OCI-LY7 (cell line): ENCODE results near the gene FHOD3. TPM values are rescaled to one million over a fixed set of nuclear protein-coding genes. Genes with fewer than 3 reads are reported as not detected.

Source experiments
- BruUV-seq: library from RNA; stranded (reverse); fragments of 400-500 nt; replicated peaks from 2 replicates; lab custom pipeline; 2021; lab: Mats Ljungman, UMichigan
- CTCF ChIA-PET: fragments of 300-600 bp; sonication (Branson Sonifier 250); formaldehyde crosslinking; loops from one replicate; lab custom pipeline; 2022; ENCODE audit warnings: antibody characterized with exemption; ENCODE audit not compliant: unreplicated experiment; lab: Charles Lee
- POLR2A ChIA-PET: fragments of 300-600 bp; sonication (Branson Sonifier 250); formaldehyde crosslinking; loops from one replicate; lab custom pipeline; 2022; ENCODE audit warnings: antibody characterized with exemption; lab: Charles Lee
- DNase-seq: peaks from one replicate; pipeline ENCODE4 v3.0.0-alpha.2; 2015; ENCODE audit warnings: low spot score
- H2AFZ ChIP-seq: fragments of 200-600 bp; sonication (generic), shearing (Covaris generic); 2 replicates; pipeline ENCODE4 v1.6.1; 2014; ENCODE audit warnings: mild to moderate bottlenecking, antibody characterized with exemption, low read length, moderate library complexity
- H3K27ac ChIP-seq: fragments of 200-600 bp; sonication (generic); 2 replicates; pipeline ENCODE4 v1.5.1; 2014; ENCODE audit warnings: mixed run types, low read depth, mild to moderate bottlenecking, moderate library complexity, low read length, inconsistent platforms; ENCODE audit not compliant: poor library complexity, severe bottlenecking
- H3K36me3 ChIP-seq: fragments of 200-600 bp; sonication (generic); 2 replicates; pipeline ENCODE4 v1.6.1; 2014; ENCODE audit warnings: mild to moderate bottlenecking, antibody characterized with exemption, low read length, moderate library complexity, mixed read lengths; ENCODE audit not compliant: insufficient read depth
- H3K4me1 ChIP-seq: fragments of 200-600 bp; sonication (generic); 2 replicates; pipeline ENCODE4 v1.5.1; 2014; ENCODE audit warnings: mild to moderate bottlenecking, low read length; ENCODE audit not compliant: insufficient read depth, poor library complexity, severe bottlenecking
- H3K4me2 ChIP-seq: fragments of 200-600 bp; sonication (generic); 2 replicates; pipeline ENCODE4 v1.6.1; 2014; ENCODE audit warnings: mild to moderate bottlenecking, low read length
- H3K4me3 ChIP-seq: fragments of 200-600 bp; sonication (generic); 2 replicates; pipeline ENCODE4 v1.5.1; 2014; ENCODE audit warnings: mild to moderate bottlenecking, low read depth, low read length; ENCODE audit not compliant: poor library complexity, severe bottlenecking
- H3K79me2 ChIP-seq: fragments of 200-600 bp; sonication (generic); 2 replicates; pipeline ENCODE4 v1.6.1; 2016; ENCODE audit warnings: low read depth, mild to moderate bottlenecking, low read length, moderate library complexity, mixed read lengths; ENCODE audit not compliant: insufficient read depth
- H3K9me2 ChIP-seq: fragments of 200-600 bp; sonication (generic); 2 replicates; pipeline ENCODE4 v1.6.1; 2016; ENCODE audit warnings: mild to moderate bottlenecking, low read length, mixed read lengths; ENCODE audit not compliant: insufficient read depth
- H3K9me3 ChIP-seq: fragments of 200-600 bp; sonication (generic); 2 replicates; pipeline ENCODE4 v1.6.1; 2014; ENCODE audit warnings: mild to moderate bottlenecking, mixed run types, low read length, mixed read lengths
- H4K20me1 ChIP-seq: fragments of 200-600 bp; sonication (generic); 2 replicates; pipeline ENCODE4 v1.6.1; 2014; ENCODE audit warnings: mild to moderate bottlenecking, antibody characterized with exemption, low read length, moderate library complexity, mixed read lengths; ENCODE audit not compliant: insufficient read depth
- EZH2phosphoT487 ChIP-seq: fragments of 200-600 bp; sonication (generic); IDR thresholded peaks from 2 replicates; pipeline ENCODE4 v1.6.1; 2018; ENCODE audit warnings: low read depth, borderline replicate concordance, mild to moderate bottlenecking, mixed run types, antibody characterized with exemption, low read length, moderate library complexity, mixed read lengths
- intact Hi-C: fragments of 100-400 bp; cut with micrococcal nuclease; formaldehyde crosslinking; loops from one replicate; pipeline ENCODE4 v1.10.0; 2022; ENCODE audit not compliant: unreplicated experiment
- total RNA-seq, 2 experiments: library from RNA; depleted of rRNA in 1 of 2; stranded (reverse); fragments of >200 nt in 1 of 2; shearing (Covaris generic) in 1 of 2; gene quantifications; 2 replicates each; pipeline ENCODE4 v1.2.3, GENCODE V29; 2014 to 2022
- TF ChIP-seq, protein P1 (sequence below): fragments of 200-600 bp; sonication (generic); conservative IDR thresholded peaks from 2 replicates; pipeline ENCODE4 v1.5.1; 2014; ENCODE audit warnings: mild to moderate bottlenecking, antibody characterized with exemption, low read length, moderate library complexity, mixed read lengths

Gene FHOD3
- total RNA-seq, 2 experiments from 2014 or later = 0.06 to 2.4 TPM

DNA sequence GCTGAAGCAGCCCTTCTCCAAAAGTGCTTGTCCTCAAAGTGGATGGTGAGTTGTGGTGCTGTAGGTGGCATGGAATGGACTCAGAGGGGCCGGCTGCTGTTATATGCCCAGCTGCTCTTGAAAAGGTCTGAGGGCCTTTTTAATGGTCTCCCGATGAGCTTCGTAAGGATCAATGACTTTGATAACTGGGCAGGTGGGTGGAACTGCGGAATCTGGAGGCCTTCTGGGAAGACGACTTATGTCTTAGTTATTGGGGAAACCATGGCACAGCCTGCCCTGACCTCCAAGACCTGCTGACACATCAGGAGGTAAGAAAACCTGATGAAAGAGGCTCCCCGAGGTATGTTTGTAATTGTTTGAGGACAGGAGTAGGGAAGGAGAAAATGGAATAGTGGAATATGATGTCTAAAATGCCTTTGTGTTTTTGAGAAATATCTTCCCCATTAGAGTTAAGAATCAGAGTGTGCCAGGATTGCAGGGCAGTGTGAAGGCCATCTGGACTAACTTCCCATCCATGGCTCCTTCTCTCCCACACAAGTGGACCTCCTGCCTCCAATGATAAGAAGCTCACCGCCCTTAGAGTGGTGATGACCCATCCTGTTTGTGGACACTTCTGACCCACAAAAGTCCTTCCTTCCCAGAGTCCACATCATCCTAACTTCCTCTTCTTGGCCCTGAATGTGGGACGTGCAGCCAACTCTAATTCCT is 236.1 kb downstream of the FHOD3 start:
- Histone ChIP-seq H3K9me2 (no peaks in the 10 kb centered on the region), H3K4me1 (no peaks in the 10 kb centered on the region), H3K4me2 (no peak overlapping the region), H3K36me3 (no peaks in the 10 kb centered on the region), H3K27ac (no peak overlapping the region), H2AFZ (no peak overlapping the region), H3K9me3 (no peaks in the 10 kb centered on the region), H3K79me2 (no peaks in the 10 kb centered on the region), H4K20me1 (no peaks in the 10 kb centered on the region), H3K4me3 (no peak overlapping the region)
- intact Hi-C loops = no loop called here
- DNase-seq = no peak
- no TSS peak for BruUV-seq
- ChIA-PET CTCF (no interaction called here), POLR2A (no interaction called here)
- TF ChIP-seq, protein P1, sequence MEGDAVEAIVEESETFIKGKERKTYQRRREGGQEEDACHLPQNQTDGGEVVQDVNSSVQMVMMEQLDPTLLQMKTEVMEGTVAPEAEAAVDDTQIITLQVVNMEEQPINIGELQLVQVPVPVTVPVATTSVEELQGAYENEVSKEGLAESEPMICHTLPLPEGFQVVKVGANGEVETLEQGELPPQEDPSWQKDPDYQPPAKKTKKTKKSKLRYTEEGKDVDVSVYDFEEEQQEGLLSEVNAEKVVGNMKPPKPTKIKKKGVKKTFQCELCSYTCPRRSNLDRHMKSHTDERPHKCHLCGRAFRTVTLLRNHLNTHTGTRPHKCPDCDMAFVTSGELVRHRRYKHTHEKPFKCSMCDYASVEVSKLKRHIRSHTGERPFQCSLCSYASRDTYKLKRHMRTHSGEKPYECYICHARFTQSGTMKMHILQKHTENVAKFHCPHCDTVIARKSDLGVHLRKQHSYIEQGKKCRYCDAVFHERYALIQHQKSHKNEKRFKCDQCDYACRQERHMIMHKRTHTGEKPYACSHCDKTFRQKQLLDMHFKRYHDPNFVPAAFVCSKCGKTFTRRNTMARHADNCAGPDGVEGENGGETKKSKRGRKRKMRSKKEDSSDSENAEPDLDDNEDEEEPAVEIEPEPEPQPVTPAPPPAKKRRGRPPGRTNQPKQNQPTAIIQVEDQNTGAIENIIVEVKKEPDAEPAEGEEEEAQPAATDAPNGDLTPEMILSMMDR = no peak
- no peak for TF ChIP-seq EZH2phosphoT487

DNA sequence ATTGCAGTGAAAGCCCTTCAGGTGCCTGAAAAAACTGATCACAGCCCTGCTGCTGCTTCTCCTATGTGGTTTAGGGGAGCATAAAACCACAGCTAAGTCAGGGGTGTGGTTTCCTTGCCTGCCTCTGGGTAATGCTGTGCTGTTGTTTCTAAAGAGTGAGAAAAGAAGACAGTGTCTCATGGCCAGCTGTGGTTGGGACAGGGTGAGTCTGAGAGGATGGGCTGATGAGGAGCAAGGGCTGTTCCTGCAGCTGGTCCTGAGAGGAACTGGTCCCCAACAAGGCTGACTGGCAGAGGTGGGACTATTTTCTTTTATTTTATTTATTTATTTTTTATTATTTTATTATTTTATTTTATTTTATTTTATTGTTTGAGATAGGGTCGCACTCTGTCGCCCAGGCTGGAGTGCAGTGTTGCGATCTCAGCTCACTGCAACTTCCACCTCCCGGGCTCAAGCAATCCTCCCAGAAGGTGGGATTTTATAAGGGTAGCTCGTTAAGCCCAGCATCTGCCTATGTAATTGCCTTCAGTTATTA is 236.7 kb downstream of the FHOD3 start:
- no peaks in the 10 kb centered on the region for H3K9me2 ChIP-seq
- intact Hi-C loops = no loop called here
- no peak overlapping the region for H3K4me3 ChIP-seq
- H3K4me2 ChIP-seq = no peak overlapping the region
- H3K9me3 ChIP-seq = no peaks in the 10 kb centered on the region
- no peaks in the 10 kb centered on the region for H4K20me1 ChIP-seq
- no peaks in the 10 kb centered on the region for H3K4me1 ChIP-seq
- no peak overlapping the region for H3K27ac ChIP-seq
- H3K79me2 ChIP-seq = no peaks in the 10 kb centered on the region
- POLR2A ChIA-PET = no interaction called here
- DNase-seq = no peak
- no TSS peak for BruUV-seq
- H3K36me3 ChIP-seq = no peaks in the 10 kb centered on the region
- H2AFZ ChIP-seq = no peak overlapping the region
- TF ChIP-seq, protein P1 = no peak
- TF ChIP-seq EZH2phosphoT487 = no peak
- CTCF ChIA-PET = no interaction called here
